Activated T-cell treated with anti-CD3 and anti-CD28 coated beads, Interleukin-2, amount 50 U/mL, for 72 hours (primary cell): ENCODE data around the gene PLEKHH2. TPM values are rescaled to one million over a fixed set of nuclear protein-coding genes. Genes with fewer than 3 reads are reported as not detected.
"Not testable (repeated sequence)": the region's sequence is repeated elsewhere in the genome, so short reads cannot be mapped to it uniquely, and the experiment has no call there.

ENCODE experiments used
- ATAC-seq, 2 donors: fragments of 150-1000 bp; cut with Tn5 transposase; replicated peaks in 1 of 2; 2 replicates each; pipeline ENCODE4 v1.10.0; 2021; ENCODE audit warnings: moderate library complexity in 2 of 2, mild to moderate bottlenecking in 1 of 2
- DNase-seq, 2 donors: peaks; one replicate each; pipeline ENCODE4 v3.0.0; 2021 to 2022; ENCODE audit warnings: mixed read lengths in 1 of 2
- H3K27ac Mint-ChIP-seq: one replicate; pipeline ENCODE4 v1.8.0; 2022; ENCODE audit warnings: mild to moderate bottlenecking, moderate library complexity, mixed read lengths
- H3K27me3 Mint-ChIP-seq: one replicate; pipeline ENCODE4 v1.8.0; 2022; ENCODE audit warnings: low read depth, mixed read lengths
- H3K36me3 Mint-ChIP-seq, 2 donors: one replicate each; pipeline ENCODE4 v1.8.0; 2022; ENCODE audit warnings: mixed read lengths in 2 of 2, mild to moderate bottlenecking in 1 of 2; ENCODE audit not compliant: insufficient read depth in 2 of 2
- H3K4me1 Mint-ChIP-seq: one replicate; pipeline ENCODE4 v1.8.0; 2022; ENCODE audit warnings: low read depth, mixed read lengths
- H3K4me3 Mint-ChIP-seq, 2 donors: one replicate each; pipeline ENCODE4 v1.8.0; 2022; ENCODE audit warnings: mild to moderate bottlenecking in 2 of 2, mixed read lengths in 2 of 2, moderate library complexity in 2 of 2
- H3K9me3 Mint-ChIP-seq, 2 donors: one replicate each; pipeline ENCODE4 v1.8.0; 2022; ENCODE audit warnings: mixed read lengths in 2 of 2
- total RNA-seq, 2 donors: library from RNA; stranded (reverse); gene quantifications; one replicate each; pipeline ENCODE4 v1.2.3, GENCODE V29; 2022

The PLEKHH2 gene
- total RNA-seq, 2 donors from 2014 or later, result 4.3 to 4.5 TPM

- no peaks in the 10 kb centered on the region for H3K4me1 Mint-ChIP-seq
- no peaks in the 10 kb centered on the region for H3K27me3 Mint-ChIP-seq
- H3K27ac Mint-ChIP-seq, result no peak overlapping the region
- no peaks in the 10 kb centered on the region for H3K9me3 Mint-ChIP-seq
- no peaks in the 10 kb centered on the region for H3K36me3 Mint-ChIP-seq
- H3K4me3 Mint-ChIP-seq, result no peak overlapping the region
- no peak for DNase-seq
- ATAC-seq, result no peak
These were observed 20.2 kb downstream of the PLEKHH2 start for GRCh38 chr2:43657241-43657640.

DNA sequence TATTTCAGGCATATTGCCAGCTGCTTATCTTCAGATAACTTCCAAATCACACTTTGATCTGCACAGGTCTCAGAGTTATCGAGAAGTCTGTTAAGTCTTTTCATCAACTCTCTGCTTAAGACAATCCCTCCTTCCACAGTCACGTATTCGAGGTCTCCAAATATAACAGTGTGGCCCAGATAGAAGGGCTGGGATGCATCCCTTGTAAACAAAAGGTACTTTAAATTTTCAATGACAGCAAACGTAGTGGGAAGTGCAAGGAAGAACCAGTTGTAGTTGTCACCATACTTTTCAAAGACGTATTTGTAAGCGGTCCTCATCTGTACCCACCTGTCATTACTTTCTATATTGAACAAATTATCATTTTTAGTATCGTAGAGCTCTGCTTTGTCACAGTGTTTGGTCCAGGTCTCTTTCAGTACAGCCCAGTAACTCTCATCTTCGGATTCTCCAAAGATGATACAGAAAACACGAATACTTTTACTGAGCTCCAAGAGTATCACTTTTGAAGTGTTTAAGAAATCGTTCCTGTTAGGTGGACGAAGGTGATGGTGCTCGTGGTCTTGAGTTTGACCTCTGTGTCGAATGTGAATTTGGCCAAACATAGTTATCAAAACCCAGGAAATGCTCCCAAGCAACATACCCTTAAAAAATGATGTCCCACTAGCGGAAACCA is 38.7 kb downstream of the PLEKHH2 start:
- ATAC-seq, result no peak
- peak overlapping the region; percentile 54 to 75 for H3K4me3 Mint-ChIP-seq
- H3K27me3 Mint-ChIP-seq, result peaks cover 14% of the 10 kb centered on the region
- DNase-seq, result no peak
- H3K36me3 Mint-ChIP-seq, result peaks cover 4 to 5% of the 10 kb centered on the region in 2 donors
- peaks cover 2 to 6% of the 10 kb centered on the region in 2 donors for H3K9me3 Mint-ChIP-seq
- H3K27ac Mint-ChIP-seq, result no peak overlapping the region
- peaks cover 8% of the 10 kb centered on the region for H3K4me1 Mint-ChIP-seq

DNA sequence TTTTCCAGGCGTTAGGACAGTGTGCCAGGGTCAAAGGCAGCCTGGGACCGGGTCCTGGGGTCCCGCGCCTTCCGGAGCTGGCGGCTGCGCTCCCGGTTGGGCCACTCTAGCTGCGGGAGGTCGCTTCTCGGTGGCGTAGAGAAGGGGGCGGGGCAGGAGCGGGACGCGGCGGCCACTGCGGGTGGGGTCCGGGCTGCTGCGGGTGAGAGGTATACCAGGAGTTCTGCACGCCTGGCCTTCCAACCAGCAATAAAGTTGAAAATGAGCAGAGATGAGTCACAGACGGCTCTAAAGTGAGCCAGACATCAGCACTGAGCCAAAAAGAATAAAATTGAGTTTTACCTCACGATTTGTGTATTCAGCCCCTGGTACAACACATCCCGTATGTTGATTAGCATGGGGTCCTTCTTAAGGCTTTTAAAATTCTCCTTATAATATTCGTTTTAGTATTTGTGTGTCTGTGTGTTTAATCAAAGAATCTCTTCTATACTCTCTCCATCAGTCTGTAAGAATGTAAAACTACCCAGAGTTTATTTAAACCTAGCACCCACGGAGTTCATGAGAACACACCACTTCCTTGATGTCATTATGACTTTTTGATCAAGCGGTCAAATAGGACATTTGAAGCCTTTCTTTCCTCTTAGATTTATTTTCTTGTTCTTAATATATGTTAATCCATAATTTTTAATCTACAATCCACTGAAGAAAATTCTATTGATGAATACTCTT is 39.4 kb downstream of the PLEKHH2 start, which contains the start of gene C1GALT1C1L:
TSS of gene C1GALT1C1L (minus strand) at position 108 of the 729 bp plus-strand sequence. CDS start at position 1, 107 bp downstream.
- Mint-ChIP-seq H3K9me3 (peaks cover 2 to 6% of the 10 kb centered on the region in 2 donors), H3K36me3 (peaks cover 4 to 5% of the 10 kb centered on the region in 2 donors), H3K27me3 (peaks cover 14% of the 10 kb centered on the region), H3K4me3 (peak within 1 kb of the TSS; percentile 54 to 75), H3K27ac (no peak within 1 kb of the TSS), H3K4me1 (peaks cover 8% of the 10 kb centered on the region)
- peak; percentile 46 to 62 for DNase-seq
- peak; percentile 77 to 92 for ATAC-seq

- H3K9me3 Mint-ChIP-seq, H3K4me1 Mint-ChIP-seq, DNase-seq, H3K36me3 Mint-ChIP-seq, H3K27ac Mint-ChIP-seq, H3K4me3 Mint-ChIP-seq, ATAC-seq: not testable (repeated sequence)
- peaks cover 14% of the 10 kb centered on the region for H3K27me3 Mint-ChIP-seq
These were observed 40.7 kb downstream of the PLEKHH2 start for GRCh38 chr2:43677783-43678182.

- H3K27ac Mint-ChIP-seq, result no peak overlapping the region
- DNase-seq (no peak), ATAC-seq (no peak)
- H3K4me3 Mint-ChIP-seq, result no peak overlapping the region
- H3K4me1 Mint-ChIP-seq, result peaks cover 5% of the 10 kb centered on the region
- no peaks in the 10 kb centered on the region for H3K27me3 Mint-ChIP-seq
- H3K36me3 Mint-ChIP-seq, result no peaks in the 10 kb centered on the region
- no peaks in the 10 kb centered on the region for H3K9me3 Mint-ChIP-seq
These were observed 48.3 kb downstream of the PLEKHH2 start for GRCh38 chr2:43685357-43685756.

GRCh38 chr2:43689999-43690398 is 52.9 kb downstream of the PLEKHH2 start:
- Mint-ChIP-seq H3K27ac (no peak overlapping the region), H3K4me3 (no peak overlapping the region), H3K4me1 (peaks cover 5% of the 10 kb centered on the region), H3K9me3 (no peaks in the 10 kb centered on the region), H3K27me3 (no peaks in the 10 kb centered on the region), H3K36me3 (no peaks in the 10 kb centered on the region)
- ATAC-seq, result no peak
- no peak for DNase-seq

- no peak for ATAC-seq
- H3K27me3 Mint-ChIP-seq, result no peaks in the 10 kb centered on the region
- no peaks in the 10 kb centered on the region for H3K4me1 Mint-ChIP-seq
- no peak for DNase-seq
- H3K9me3 Mint-ChIP-seq, result no peaks in the 10 kb centered on the region
- no peak overlapping the region for H3K4me3 Mint-ChIP-seq
- H3K27ac Mint-ChIP-seq, result no peak overlapping the region
- no peaks in the 10 kb centered on the region for H3K36me3 Mint-ChIP-seq
These were observed 55.5 kb downstream of the PLEKHH2 start for GRCh38 chr2:43692428-43692994.

DNA sequence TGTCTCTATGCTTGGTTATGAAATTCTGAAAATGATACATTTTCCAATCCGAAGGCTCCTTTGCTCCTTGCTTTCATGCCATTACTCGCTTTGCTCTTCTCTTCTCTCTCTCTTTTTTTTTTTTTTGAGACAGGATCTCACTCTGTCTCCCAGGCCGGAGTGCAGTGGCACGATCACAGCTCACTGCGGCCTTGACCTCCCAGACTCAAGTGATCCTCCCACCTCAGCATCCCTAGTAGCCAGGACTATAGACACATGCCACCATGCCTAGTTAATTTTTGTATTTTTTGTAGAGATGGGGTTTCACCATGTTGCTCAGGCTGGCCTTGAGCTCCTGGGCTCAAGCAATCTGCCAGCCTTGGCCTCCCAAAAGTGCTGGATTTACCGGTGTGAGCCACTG is 61.1 kb downstream of the PLEKHH2 start:
- not testable (repeated sequence) for H3K4me3 Mint-ChIP-seq, H3K36me3 Mint-ChIP-seq, H3K9me3 Mint-ChIP-seq, H3K4me1 Mint-ChIP-seq, ATAC-seq, DNase-seq, H3K27ac Mint-ChIP-seq, H3K27me3 Mint-ChIP-seq

- DNase-seq, result no peak
- Mint-ChIP-seq H3K27me3 (peaks cover 9% of the 10 kb centered on the region), H3K27ac (no peak overlapping the region), H3K9me3 (no peaks in the 10 kb centered on the region), H3K4me3 (no peak overlapping the region), H3K36me3 (peaks cover 0 to 1% of the 10 kb centered on the region in 2 donors), H3K4me1 (no peaks in the 10 kb centered on the region)
- no peak for ATAC-seq
These were observed 62.7 kb downstream of the PLEKHH2 start for GRCh38 chr2:43699761-43700160.

DNA sequence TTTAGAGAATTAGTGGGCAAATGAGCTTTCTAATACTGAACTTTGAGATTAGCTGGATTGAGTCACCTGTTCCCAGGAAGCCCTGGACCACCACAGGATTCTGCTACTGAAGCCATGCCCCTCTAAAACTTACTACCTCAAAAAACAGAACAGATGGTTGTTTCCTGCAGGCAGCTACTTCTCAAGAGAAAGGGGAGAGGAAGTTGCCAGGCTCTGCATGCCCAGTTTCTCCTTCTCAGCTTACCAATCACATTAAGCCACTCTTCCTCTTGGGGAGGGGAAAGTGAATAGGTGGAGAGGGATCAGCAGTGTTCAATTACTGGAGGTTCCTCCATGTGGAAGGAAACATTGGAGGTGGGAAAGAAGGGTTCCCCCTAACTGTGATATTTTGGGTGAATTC is 64.1 kb downstream of the PLEKHH2 start:
- no peak overlapping the region for H3K4me3 Mint-ChIP-seq
- H3K4me1 Mint-ChIP-seq, result no peaks in the 10 kb centered on the region
- no peak overlapping the region for H3K27ac Mint-ChIP-seq
- ATAC-seq (no peak), DNase-seq (no peak)
- no peaks in the 10 kb centered on the region for H3K9me3 Mint-ChIP-seq
- H3K27me3 Mint-ChIP-seq, result peaks cover 9% of the 10 kb centered on the region
- H3K36me3 Mint-ChIP-seq, result peaks cover 0 to 1% of the 10 kb centered on the region in 2 donors

GRCh38 chr2:43707255-43708015 is 70.4 kb downstream of the PLEKHH2 start:
- Mint-ChIP-seq H3K4me1 (no peaks in the 10 kb centered on the region), H3K4me3 (no peak overlapping the region), H3K27ac (no peak overlapping the region), H3K36me3 (no peaks in the 10 kb centered on the region), H3K27me3 (no peaks in the 10 kb centered on the region), H3K9me3 (no peaks in the 10 kb centered on the region)
- no peak for DNase-seq
- ATAC-seq, result no peak

- Mint-ChIP-seq H3K9me3 (no peaks in the 10 kb centered on the region), H3K4me3 (no peak overlapping the region), H3K27me3 (no peaks in the 10 kb centered on the region), H3K4me1 (no peaks in the 10 kb centered on the region), H3K27ac (no peak overlapping the region), H3K36me3 (no peaks in the 10 kb centered on the region)
- no peak for ATAC-seq
- DNase-seq, result no peak
These were observed 71.1 kb downstream of the PLEKHH2 start for GRCh38 chr2:43708178-43708577.

DNA sequence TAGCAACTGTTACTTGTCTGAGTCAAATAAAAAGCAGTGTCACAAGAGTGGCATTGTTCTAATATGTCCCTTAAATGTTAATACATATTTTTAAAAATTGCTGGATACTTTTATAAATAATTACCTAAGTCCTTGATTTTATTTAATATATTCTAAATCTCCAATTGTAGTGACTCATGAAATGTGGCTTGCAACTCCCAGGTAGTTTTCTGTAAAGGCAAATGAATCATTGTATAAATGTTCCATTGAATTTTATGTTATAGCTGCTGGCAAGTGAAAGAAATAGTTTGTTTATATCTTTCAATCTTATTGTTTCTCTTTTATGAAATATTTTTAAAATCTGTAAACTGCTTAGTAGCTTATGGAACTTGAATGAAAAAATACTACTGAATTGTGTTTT is 71.8 kb downstream of the PLEKHH2 start:
- DNase-seq (no peak), ATAC-seq (no peak)
- H3K27me3 Mint-ChIP-seq, result no peaks in the 10 kb centered on the region
- H3K4me1 Mint-ChIP-seq, result no peaks in the 10 kb centered on the region
- H3K9me3 Mint-ChIP-seq, result no peaks in the 10 kb centered on the region
- no peak overlapping the region for H3K27ac Mint-ChIP-seq
- H3K4me3 Mint-ChIP-seq, result no peak overlapping the region
- no peaks in the 10 kb centered on the region for H3K36me3 Mint-ChIP-seq
